HG03159 (cell line): ENCODE results near the gene LANCL2.
"Not testable (repeated sequence)": the region's sequence is repeated elsewhere in the genome, so short reads cannot be mapped to it uniquely, and the experiment has no call there.

ENCODE experiments used
- ATAC-seq: cut with Tn5 transposase; IDR thresholded peaks from one replicate; pipeline ENCODE4 v1.9.1; 2021; ENCODE audit warnings: mild to moderate bottlenecking, moderate library complexity; ENCODE audit not compliant: unreplicated experiment

The LANCL2 gene, protein sequence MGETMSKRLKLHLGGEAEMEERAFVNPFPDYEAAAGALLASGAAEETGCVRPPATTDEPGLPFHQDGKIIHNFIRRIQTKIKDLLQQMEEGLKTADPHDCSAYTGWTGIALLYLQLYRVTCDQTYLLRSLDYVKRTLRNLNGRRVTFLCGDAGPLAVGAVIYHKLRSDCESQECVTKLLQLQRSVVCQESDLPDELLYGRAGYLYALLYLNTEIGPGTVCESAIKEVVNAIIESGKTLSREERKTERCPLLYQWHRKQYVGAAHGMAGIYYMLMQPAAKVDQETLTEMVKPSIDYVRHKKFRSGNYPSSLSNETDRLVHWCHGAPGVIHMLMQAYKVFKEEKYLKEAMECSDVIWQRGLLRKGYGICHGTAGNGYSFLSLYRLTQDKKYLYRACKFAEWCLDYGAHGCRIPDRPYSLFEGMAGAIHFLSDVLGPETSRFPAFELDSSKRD

DNA sequence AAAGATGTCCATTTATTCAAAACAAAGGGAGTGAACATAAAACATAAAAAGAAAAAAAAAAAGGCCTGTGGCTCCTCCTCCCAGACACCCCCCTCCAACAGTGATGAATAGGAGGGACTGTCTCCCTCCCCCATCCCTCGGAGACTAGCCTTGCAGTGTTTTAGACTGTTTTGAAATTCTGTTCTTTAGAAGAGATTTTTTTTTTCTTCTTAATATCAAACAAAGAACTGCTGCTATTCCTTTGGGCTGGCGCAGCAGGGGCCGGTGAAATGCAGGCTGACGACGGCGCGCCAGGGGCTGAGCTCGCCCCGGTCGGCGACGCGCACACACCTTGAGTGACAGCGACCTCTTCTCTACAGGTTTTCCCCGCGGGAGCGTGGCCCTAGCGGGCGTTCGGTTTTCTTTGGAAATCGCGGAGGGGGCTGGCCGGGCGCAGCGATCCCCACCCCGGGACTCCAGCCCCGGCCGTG, at the start of gene LANCL2:
Gene LANCL2 (plus strand): TSS at position 133 of the 470 bp plus-strand sequence. CDS start 689 bp downstream, outside the sequence.
- ATAC-seq = peak; percentile 40

DNA sequence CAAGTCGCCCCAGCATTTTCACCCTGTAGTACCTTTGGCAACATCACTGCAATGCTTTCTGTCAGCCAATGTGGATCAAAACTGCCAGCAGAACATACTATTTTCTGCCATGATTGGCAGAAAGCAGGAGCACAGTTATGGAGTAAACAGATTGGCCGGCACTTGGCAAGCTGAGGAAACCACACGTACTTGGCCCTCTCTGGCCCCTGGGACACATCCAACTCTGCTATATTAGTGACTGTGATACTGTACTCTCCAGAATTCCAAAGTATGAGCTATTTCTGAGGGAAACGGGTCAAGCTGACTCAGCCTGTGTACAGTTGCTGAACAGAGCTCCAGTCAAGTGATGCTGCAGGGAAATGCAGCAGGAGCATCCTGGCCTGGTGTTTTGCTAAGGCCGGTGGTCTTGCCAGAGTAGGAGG, 39.8 kb upstream of the LANCL2 start:
- ATAC-seq = no peak

GRCh38 chr7:55326081-55326835, 38.9 kb upstream of the LANCL2 start:
- ATAC-seq = no peak

- ATAC-seq = no peak
Observed at GRCh38 chr7:55326945-55327626, 38.1 kb upstream of the LANCL2 start.

- ATAC-seq = no peak
Observed at GRCh38 chr7:55335151-55335550, 30.0 kb upstream of the LANCL2 start.

GRCh38 chr7:55335786-55336185, 29.4 kb upstream of the LANCL2 start:
- ATAC-seq = no peak

GRCh38 chr7:55336540-55336939, 28.6 kb upstream of the LANCL2 start:
- no peak for ATAC-seq

DNA sequence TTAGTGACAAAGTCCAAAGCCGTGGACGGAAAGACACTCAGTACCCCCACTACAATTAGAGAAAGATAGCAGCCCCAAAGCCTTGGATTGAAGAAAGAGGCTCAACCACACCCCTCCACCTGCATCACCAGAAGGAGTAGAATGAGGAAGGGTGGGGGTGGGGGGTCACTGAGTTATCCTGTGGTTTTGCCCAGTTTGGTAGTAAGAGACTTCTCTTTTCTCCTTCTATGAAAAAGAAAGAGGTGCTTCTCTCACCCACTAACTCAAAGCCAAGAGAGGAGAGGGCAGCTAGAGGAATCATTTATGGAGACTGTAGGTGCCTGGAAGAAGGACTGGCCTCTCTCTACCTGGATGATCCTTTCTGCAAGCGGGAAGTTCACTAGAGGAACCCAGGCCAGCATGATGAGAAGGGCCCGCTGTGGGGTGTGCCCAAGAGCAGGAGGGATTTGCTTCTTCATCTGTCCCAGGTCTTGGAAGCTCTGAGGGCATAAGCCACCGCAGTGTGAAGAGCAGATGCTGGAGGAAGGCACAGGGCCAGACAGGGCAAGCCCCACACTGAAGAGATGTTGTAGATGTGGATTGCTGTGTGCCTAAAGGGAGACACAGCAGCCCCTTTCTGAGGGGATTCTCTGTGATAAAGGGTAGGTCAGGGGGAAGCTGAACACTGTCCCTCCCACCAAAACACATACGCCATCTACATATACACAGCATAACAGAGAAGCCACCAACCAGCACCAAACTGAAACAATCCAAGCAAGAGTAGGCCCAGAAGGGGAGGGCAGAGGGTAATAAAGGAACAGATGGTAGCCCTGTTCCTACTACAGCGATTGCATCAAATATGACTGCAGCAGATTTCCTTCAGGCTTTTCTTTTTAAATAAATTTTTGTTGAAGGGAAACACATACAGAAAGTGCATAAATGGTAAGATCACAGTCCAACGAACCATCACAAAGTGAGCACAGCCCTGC, 25.8 kb upstream of the LANCL2 start:
- no peak for ATAC-seq

GRCh38 chr7:55342216-55342871, 22.8 kb upstream of the LANCL2 start:
- no peak for ATAC-seq

DNA sequence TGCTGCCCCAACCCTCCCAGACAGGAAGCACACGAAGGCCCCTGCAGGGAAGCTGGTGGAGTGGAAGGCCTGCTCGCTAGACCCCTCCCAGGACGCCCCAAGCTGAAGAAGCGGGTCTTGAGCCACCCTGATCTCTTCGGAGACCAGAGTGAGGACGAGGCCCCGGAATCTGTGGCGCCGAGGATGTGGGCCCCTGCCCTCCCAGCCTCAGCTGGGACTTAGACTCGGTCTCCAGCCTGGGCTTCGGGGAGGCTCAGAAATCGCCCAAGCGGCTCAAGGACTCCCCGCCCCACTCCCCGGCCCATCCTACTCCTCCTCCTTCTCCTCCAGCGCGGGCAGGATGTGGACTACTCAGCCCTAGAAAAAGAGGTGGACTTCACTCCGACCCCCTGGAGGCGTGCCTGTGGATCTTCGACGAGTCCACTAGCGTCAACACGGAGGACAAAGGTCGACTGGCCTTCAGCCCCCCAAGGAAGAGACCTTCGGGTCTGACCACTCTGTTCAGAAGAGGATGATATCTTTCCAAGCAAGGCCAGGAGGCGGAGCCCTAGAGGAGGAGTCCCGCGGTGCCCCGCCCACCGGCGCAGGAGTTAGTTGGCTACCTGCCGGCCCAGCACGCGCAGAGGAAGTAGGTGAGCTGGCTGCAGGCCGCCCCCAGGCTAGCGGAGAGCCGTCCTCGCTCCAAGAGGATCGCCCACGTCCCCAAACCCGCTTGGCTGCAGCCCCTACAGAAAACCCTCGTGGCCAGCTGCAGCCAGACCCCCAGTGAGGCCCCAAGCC, 21.9 kb upstream of the LANCL2 start:
- ATAC-seq = no peak

GRCh38 chr7:55343860-55344606, 21.1 kb upstream of the LANCL2 start:
- ATAC-seq = no peak

DNA sequence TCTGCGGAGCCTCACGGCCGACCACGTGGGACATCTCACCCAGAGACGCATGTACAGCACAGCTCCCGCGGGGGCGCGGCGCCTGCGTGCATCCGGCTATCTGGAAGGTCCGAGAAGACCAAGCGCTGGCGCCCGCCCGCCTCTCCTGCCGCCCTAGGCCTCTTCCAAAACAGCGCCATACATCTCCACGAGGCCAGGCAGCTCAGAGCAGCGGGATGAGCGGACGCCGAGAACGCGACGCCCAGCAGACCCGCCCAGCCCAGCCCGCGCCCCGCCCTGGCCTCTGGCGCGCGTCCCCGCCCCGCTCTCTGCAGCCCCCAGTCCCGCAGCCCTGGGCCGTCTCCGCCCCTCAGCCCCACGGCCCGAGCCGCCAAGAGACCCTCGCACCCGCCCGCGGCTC, 20.3 kb upstream of the LANCL2 start:
- ATAC-seq = no peak

- no peak for ATAC-seq
Observed at GRCh38 chr7:55345292-55345691, 19.8 kb upstream of the LANCL2 start.

GRCh38 chr7:55348502-55348901, 16.6 kb upstream of the LANCL2 start:
- ATAC-seq = no peak

DNA sequence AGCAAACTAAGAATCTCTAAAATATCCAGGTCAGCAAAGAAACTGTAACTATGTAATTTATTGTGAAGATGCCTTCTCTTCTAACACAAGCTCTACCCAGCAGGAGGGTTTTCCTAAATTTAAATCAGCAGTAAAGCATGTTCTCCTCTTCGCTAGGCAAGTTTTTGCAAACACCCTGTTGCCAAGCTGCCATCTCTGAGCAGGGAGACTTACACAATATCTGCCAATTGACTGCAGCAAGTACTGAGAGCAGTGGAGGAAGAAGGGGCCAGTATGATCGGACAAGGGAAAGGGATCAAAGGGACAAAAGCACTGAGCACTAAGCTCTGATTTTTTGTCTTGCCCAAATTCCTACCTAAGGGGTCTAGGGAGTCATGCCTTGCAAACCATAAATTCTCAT, 16.0 kb upstream of the LANCL2 start:
- no peak for ATAC-seq

DNA sequence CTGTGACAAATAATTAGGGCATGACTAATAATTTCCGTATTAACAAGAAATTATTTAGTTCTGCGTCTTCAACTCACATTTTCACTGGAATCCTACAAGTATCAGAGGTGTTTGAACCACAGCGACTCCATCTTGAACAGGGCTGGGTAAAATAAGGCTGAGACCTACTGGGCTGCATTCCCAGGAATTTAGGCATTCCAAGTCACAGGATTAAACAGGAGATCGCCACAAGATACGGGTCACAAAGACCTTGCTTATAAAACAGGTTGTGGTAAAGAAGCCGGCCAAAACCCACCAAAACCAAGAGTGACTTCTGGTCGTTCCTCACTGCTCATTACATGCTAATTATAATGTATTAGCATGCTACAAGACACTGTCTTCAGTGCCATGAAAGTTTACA, 14.9 kb upstream of the LANCL2 start:
- ATAC-seq = no peak

DNA sequence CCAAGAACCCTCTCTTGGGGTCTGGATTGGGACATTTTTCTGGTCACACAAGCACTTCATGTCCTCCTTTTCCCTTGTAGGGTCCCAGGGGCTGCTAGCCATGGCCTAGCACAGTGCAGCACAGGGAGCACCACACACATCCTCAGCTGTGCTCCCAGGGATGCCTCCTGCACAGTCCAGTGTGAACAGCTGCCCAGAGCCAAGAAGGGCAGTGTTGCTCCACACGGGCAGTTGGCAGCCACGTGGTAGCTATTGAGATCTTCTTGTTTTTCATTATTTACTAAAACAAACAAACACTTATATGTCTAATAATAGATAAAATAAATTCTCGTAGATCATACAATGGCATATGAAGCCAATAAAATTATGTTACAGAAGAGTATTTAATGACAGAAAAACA, 13.9 kb upstream of the LANCL2 start:
- ATAC-seq = no peak

- ATAC-seq = not testable (repeated sequence)
Observed at GRCh38 chr7:55352947-55353273, 12.2 kb upstream of the LANCL2 start.
